Adrenal gland (tissue), 12 donors: ENCODE results near the gene KLHL2. TPM values are rescaled to one million over a fixed set of nuclear protein-coding genes. Genes with fewer than 3 reads are reported as not detected.
"Not testable (repeated sequence)": the region's sequence is repeated elsewhere in the genome, so short reads cannot be mapped to it uniquely, and the experiment has no call there.

Experiments
- DNase-seq, 7 donors: peaks; one replicate each; pipeline ENCODE4 v3.0.0-alpha.2; 2019 to 2020
- H3K27ac ChIP-seq, 5 donors: fragments of 200-600 bp; sonication (generic) in 4 of 5; 1 replicate in 3 of 5; 2 replicates in 2 of 5; pipeline versions ENCODE4 v1.5.1 to v1.8.0; 2016 to 2020; ENCODE audit warnings: mild to moderate bottlenecking in 1 of 5
- H3K27me3 ChIP-seq: fragments of 200-600 bp; 2 replicates; pipeline ENCODE4 v1.8.0; 2021
- H3K36me3 ChIP-seq, 2 donors: fragments of 200-600 bp; replicated peaks in 1 of 2; 1 replicate in 1 of 2; 2 replicates in 1 of 2; pipeline versions ENCODE4 v1.5.1 to v1.8.0; 2018 to 2022
- H3K4me1 ChIP-seq, 2 donors: fragments of 200-600 bp; replicated peaks in 1 of 2; 1 replicate in 1 of 2; 2 replicates in 1 of 2; pipeline versions ENCODE4 v1.5.1 to v1.8.0; 2018 to 2021
- H3K4me3 ChIP-seq, 4 donors: fragments of 200-600 bp; sonication (generic) in 3 of 4; one replicate each; pipeline ENCODE4 v1.5.1; 2016 to 2018
- H3K9me3 ChIP-seq, 3 donors: fragments of 200-600 bp; sonication (generic) in 1 of 3; replicated peaks in 1 of 3; 1 replicate in 2 of 3; 2 replicates in 1 of 3; pipeline versions ENCODE4 v1.5.1 to v1.8.0; 2016 to 2021
- CTCF ChIP-seq, 6 experiments: fragments of 450-650 bp in 4 of 6; fragments of 200-600 bp in 2 of 6; sonication (generic) in 1 of 6; IDR thresholded peaks; 1 replicate in 5 of 6; 2 replicates in 1 of 6; pipeline versions ENCODE4 v1.5.1 to v1.8.0; 2016 to 2021; ENCODE audit warnings: antibody characterized with exemption in 6 of 6, mild to moderate bottlenecking in 2 of 6, moderate library complexity in 1 of 6
- POLR2A ChIP-seq, 2 donors: fragments of 450-650 bp; IDR thresholded peaks; one replicate each; pipeline ENCODE4 v1.6.1; 2017; ENCODE audit warnings: antibody characterized with exemption in 2 of 2, mild to moderate bottlenecking in 2 of 2, moderate library complexity in 1 of 2
- WGBS, 4 donors: extraction: QIAGEN DNeasy Blood & Tissue Kit in 2 of 4; methylation state at CpG; one replicate each; pipeline versions ENCODE4 v1.1.5 to v1.1.7; 2013 to 2017; 5-methylcytosine and 5-hydroxymethylcytosine counted together
- intact Hi-C, 2 donors: fragments of 100-400 bp; cut with DNase I; formaldehyde crosslinking; loops; one replicate each; pipeline versions ENCODE4 v1.14.1 to v1.15.0; 2022 to 2023
- polyA plus RNA-seq, 3 donors: library from polyadenylated mRNA; stranded (reverse); fragments of 200-250 nt in 2 of 3; fragments of 350-450 nt in 1 of 3; fragmentation: Illumina TruSeq in 1 of 3; extraction: RNeasy Lipid Tissue Mini Kit (QIAGEN cat#74804) in 1 of 3; gene quantifications; one replicate each; pipeline ENCODE4 v1.2.3, GENCODE V29; 2013 to 2014
- total RNA-seq, 9 donors: library from RNA; depleted of rRNA in 4 of 9; stranded (reverse); fragments of >200 nt in 4 of 9; fragments of 120-200 nt in 1 of 9; fragmentation: NEBNext Ultra II Directional in 1 of 9; extraction: Animal tissue kit (Norgen Biotek cat#: 25700) in 1 of 9; gene quantifications; one replicate each; pipeline versions ENCODE4 v1.1.0 to v1.2.4, GENCODE V29; 2013 to 2023
- donor health status: healthy with polysubstance abuse.
- donor health status: Bipolar disorder and iron deficiency.
- donor health status: DM: yes; HTN: yes; CAD: no.
- donor health status: DM: no; HTN: no; CAD: no.
- donor health status: DM: no; HTN: no; CAD: no.
- donor health status: DM: yes; HTN: yes; CAD: no.

KLHL2 gene
- total and polyA plus RNA-seq, 12 donors = 9.7 to 45.5 (median 25.2) TPM

- H3K27ac ChIP-seq = no peak overlapping the region
- no peak overlapping the region for H3K4me3 ChIP-seq
- no peaks in the 10 kb centered on the region for H3K4me1 ChIP-seq
- TF ChIP-seq POLR2A (IDR thresholded peaks at IDR 0.05) = no peak
- TF ChIP-seq CTCF (IDR thresholded peaks at IDR 0.05) = no peak
- intact Hi-C loops = no loop called here
- no peaks in the 10 kb centered on the region for H3K36me3 ChIP-seq
- no peaks in the 10 kb centered on the region for H3K9me3 ChIP-seq
- no peaks in the 10 kb centered on the region for H3K27me3 ChIP-seq
- no peak for DNase-seq
- 80 to 90% (median 82%) methylated on average over 3 of the region's 3 CpGs for WGBS, 4 donors
Measured at GRCh38 chr4:165177725-165178666, 29.4 kb upstream of the KLHL2 start.

GRCh38 chr4:165184220-165184619, 23.1 kb upstream of the KLHL2 start:
- Histone ChIP-seq H3K4me1 (no peaks in the 10 kb centered on the region), H3K36me3 (no peaks in the 10 kb centered on the region), H3K27me3 (no peaks in the 10 kb centered on the region), H3K9me3 (no peaks in the 10 kb centered on the region), H3K4me3 (no peak overlapping the region), H3K27ac (no peak overlapping the region)
- WGBS, 4 donors = 74 to 84% (median 76%) methylated on average over 4 of the region's 4 CpGs
- intact Hi-C loops = no loop called here
- no peak for DNase-seq
- no peak for TF ChIP-seq CTCF (IDR thresholded peaks at IDR 0.05)
- no peak for TF ChIP-seq POLR2A (IDR thresholded peaks at IDR 0.05)

GRCh38 chr4:165184998-165185397, 22.4 kb upstream of the KLHL2 start:
- H3K4me1 ChIP-seq, H3K27me3 ChIP-seq, DNase-seq, intact Hi-C loops, H3K36me3 ChIP-seq, H3K9me3 ChIP-seq, H3K27ac ChIP-seq, H3K4me3 ChIP-seq: not testable (repeated sequence)
- WGBS, 4 donors = 93 to 97% (median 95%) methylated on average over 10 of the region's 10 CpGs

- no peaks in the 10 kb centered on the region for H3K9me3 ChIP-seq
- no peaks in the 10 kb centered on the region for H3K27me3 ChIP-seq
- no peak overlapping the region for H3K4me3 ChIP-seq
- no peak overlapping the region for H3K27ac ChIP-seq
- WGBS, 4 donors = 79 to 86% (median 82%) methylated on average over 5 of the region's 5 CpGs
- DNase-seq = no peak
- intact Hi-C loops = no loop called here
- H3K36me3 ChIP-seq = no peaks in the 10 kb centered on the region
- no peak for TF ChIP-seq CTCF (IDR thresholded peaks at IDR 0.05)
- TF ChIP-seq POLR2A (IDR thresholded peaks at IDR 0.05) = no peak
- no peaks in the 10 kb centered on the region for H3K4me1 ChIP-seq
Measured at GRCh38 chr4:165185448-165185847, 21.9 kb upstream of the KLHL2 start.
